Astrocyte of the cerebellum (primary cell): ENCODE data around the gene STX11.

Source experiments
- DNase-seq: peaks from one replicate; pipeline ENCODE4 v3.0.0-alpha.2; 2011; ENCODE audit warnings: low read depth
- H3K4me3 ChIP-seq: 2 replicates; pipeline ENCODE4 v1.5.1; 2011; ENCODE audit warnings: mild to moderate bottlenecking, low read depth, low read length, moderate library complexity
- in situ Hi-C: cut with HindIII; loops from 2 replicates; pipeline ENCODE4 v1.10.0; 2017; ENCODE audit warnings: low sequenced_read_pairs
- TF ChIP-seq, protein P1 (sequence below): IDR thresholded peaks from 2 replicates; pipeline ENCODE4 v1.5.1; 2012; ENCODE audit warnings: low read length, low read depth, moderate library complexity, mild to moderate bottlenecking; ENCODE audit errors: missing control alignments

Gene STX11

DNA sequence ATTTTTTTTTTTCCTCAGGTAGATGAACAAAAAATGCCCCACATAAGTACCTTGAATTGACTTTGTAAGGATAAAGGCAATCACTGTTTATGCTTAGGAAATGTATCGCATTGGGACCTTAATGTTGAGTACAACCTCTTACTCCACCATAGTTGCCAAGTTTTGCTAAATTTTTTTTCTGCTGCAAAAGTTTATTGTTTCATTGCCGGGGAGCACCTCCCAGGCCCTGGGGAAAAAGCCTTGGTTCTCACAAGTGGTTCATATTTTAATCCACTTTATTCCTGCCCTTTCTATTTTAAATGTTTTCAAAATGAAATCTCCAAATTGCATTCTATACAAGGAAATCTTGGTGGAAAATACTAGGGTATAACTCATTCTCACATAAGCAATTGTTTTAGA is 82.5 kb downstream of the STX11 start:
- in situ Hi-C loops = no loop called here
- DNase-seq = no peak
- TF ChIP-seq, protein P1, sequence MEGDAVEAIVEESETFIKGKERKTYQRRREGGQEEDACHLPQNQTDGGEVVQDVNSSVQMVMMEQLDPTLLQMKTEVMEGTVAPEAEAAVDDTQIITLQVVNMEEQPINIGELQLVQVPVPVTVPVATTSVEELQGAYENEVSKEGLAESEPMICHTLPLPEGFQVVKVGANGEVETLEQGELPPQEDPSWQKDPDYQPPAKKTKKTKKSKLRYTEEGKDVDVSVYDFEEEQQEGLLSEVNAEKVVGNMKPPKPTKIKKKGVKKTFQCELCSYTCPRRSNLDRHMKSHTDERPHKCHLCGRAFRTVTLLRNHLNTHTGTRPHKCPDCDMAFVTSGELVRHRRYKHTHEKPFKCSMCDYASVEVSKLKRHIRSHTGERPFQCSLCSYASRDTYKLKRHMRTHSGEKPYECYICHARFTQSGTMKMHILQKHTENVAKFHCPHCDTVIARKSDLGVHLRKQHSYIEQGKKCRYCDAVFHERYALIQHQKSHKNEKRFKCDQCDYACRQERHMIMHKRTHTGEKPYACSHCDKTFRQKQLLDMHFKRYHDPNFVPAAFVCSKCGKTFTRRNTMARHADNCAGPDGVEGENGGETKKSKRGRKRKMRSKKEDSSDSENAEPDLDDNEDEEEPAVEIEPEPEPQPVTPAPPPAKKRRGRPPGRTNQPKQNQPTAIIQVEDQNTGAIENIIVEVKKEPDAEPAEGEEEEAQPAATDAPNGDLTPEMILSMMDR = no peak
- no peak overlapping the region for H3K4me3 ChIP-seq

DNA sequence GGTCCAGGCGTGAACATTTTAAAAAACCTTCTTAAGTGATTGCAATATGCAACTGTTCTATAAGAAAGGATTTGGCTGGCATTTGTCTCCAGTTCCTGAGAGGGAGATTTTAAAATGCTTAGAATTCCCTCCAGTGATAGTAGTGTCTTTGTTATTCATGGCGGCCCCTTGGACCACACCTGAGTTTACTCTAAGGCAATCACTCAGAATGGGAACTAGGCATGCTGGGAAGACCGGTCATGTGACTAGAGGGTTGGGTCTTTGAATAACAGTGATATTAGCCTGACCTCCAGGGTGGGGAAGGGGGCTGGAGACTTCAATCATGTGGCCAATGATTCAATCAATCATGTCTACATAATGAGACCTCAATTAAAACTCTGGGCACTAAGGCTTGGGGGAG is 84.1 kb downstream of the STX11 start:
- H3K4me3 ChIP-seq = no peak overlapping the region
- DNase-seq = no peak
- TF ChIP-seq, protein P1 = no peak
- in situ Hi-C loops = no loop called here

DNA sequence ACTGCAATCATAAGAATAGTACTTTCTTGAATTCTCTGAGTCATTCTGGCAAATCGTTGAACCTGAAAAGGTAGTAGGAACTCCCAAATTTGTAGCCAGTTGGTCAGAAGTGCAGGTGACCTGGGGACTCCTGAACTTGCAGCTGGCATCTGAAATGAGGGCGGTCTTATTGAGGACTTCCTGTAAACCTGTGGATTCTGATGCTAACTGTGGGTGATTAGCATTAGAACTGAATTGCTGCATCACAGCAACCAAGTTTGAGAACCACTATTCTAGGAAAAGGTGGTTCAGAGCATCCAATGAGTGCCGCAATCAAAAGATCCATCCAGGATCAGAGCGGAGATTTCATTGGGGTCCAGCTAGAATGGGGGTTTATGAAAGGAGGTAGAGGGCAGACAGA is 84.6 kb downstream of the STX11 start:
- DNase-seq = no peak
- in situ Hi-C loops = no loop called here
- TF ChIP-seq, protein P1 = no peak
- H3K4me3 ChIP-seq = no peak overlapping the region
